PC-3 (cell line): ENCODE results near the gene GAPDH.

Experiments used
- EZH2 ChIP-seq: fragments of 300-600 bp; sonication (generic); IDR thresholded peaks from one replicate; pipeline ENCODE4 v1.6.1; 2017; ENCODE audit warnings: antibody characterized with exemption, mild to moderate bottlenecking, low read length; ENCODE audit not compliant: unreplicated experiment
- TF ChIP-seq, protein P1 (sequence below): fragments of 300-600 bp; sonication (generic); conservative IDR thresholded peaks from 2 replicates; pipeline ENCODE4 v1.5.1; 2017; ENCODE audit warnings: antibody characterized with exemption, low read depth, mild to moderate bottlenecking, low read length

DNA sequence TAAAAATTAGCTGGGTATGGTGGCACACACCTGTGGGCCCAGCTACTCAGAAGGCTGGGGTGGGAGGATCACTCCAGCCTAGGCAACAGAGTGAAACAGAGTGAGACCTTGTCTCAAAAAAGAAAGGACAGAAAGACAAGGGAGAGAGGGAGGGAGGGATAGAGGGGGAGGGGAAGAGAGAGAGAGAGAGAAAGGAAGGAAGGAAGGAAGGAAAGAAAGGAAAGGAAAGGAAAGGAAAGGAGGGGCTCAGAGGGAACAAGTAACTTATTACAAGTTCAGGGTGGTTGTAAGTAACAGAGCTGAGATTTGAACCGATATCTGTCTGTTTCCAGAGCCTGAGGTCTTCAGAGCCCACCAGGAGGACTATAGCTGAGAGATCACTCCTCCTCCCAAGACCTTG is 13.2 kb downstream of the GAPDH start:
- no peak for TF ChIP-seq EZH2
- TF ChIP-seq, protein P1, sequence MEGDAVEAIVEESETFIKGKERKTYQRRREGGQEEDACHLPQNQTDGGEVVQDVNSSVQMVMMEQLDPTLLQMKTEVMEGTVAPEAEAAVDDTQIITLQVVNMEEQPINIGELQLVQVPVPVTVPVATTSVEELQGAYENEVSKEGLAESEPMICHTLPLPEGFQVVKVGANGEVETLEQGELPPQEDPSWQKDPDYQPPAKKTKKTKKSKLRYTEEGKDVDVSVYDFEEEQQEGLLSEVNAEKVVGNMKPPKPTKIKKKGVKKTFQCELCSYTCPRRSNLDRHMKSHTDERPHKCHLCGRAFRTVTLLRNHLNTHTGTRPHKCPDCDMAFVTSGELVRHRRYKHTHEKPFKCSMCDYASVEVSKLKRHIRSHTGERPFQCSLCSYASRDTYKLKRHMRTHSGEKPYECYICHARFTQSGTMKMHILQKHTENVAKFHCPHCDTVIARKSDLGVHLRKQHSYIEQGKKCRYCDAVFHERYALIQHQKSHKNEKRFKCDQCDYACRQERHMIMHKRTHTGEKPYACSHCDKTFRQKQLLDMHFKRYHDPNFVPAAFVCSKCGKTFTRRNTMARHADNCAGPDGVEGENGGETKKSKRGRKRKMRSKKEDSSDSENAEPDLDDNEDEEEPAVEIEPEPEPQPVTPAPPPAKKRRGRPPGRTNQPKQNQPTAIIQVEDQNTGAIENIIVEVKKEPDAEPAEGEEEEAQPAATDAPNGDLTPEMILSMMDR = no peak
